ENCODE measurements around the gene CASP6.

CASP6 gene

GRCh38 chr4:109703664-109704361 is 568 bp upstream of the CASP6 start:
- ChIA-PET CTCF (interaction anchor here (0.7 to 3.4 kb wide), 12 partner anchors 8 to 271 kb away, joined by 3 to 16 read pairs (median 4); partner anchors contain the start of genes PLA2G12A and SEC24B), POLR2A (interaction anchor here (0.6 kb wide), 1 partner anchor 509 kb away, joined by 5 read pairs; no protein-coding TSS in a partner anchor)
- TF ChIP-seq CTCF (IDR thresholded peaks at IDR 0.05; ENCODE audit: control extremely low read depth, extremely low read depth, low read depth, missing control alignments): no peak
- DNase-seq (ENCODE audit: extremely low spot score): no peak

GRCh38 chr4:109701566-109702410 is 1.5 kb downstream of the CASP6 start:
- peak; percentile 16 for DNase-seq (ENCODE audit: extremely low spot score)
- CTCF ChIA-PET: interaction anchor here (0.6 to 3.4 kb wide), 18 partner anchors 9 to 275 kb away, joined by 3 to 16 read pairs (median 4); partner anchors contain the start of genes PLA2G12A and SEC24B
- POLR2A ChIA-PET: no interaction called here
- no peak for TF ChIP-seq CTCF (IDR thresholded peaks at IDR 0.05; ENCODE audit: control extremely low read depth, extremely low read depth, low read depth, missing control alignments)

- CTCF ChIA-PET: interaction anchor here (0.5 to 1.4 kb wide), 6 partner anchors 9 to 267 kb away, joined by 3 to 4 read pairs (median 3); partner anchors contain the start of gene SEC24B
- POLR2A ChIA-PET: interaction anchor here (0.6 kb wide), 1 partner anchor 313 kb away, joined by 6 read pairs; no protein-coding TSS in a partner anchor
- no peak for TF ChIP-seq CTCF (IDR thresholded peaks at IDR 0.05; ENCODE audit: control extremely low read depth, extremely low read depth, low read depth, missing control alignments)
- no peak for DNase-seq (ENCODE audit: extremely low spot score)
Observed at GRCh38 chr4:109699553-109700225, 3.6 kb downstream of the CASP6 start.

- TF ChIP-seq CTCF (IDR thresholded peaks at IDR 0.05; ENCODE audit: control extremely low read depth, extremely low read depth, low read depth, missing control alignments): no peak
- DNase-seq (ENCODE audit: extremely low spot score): no peak
- ChIA-PET POLR2A (no interaction called here), CTCF (interaction anchor here (0.9 to 1.4 kb wide), 3 partner anchors 14 to 266 kb away, joined by 3 to 4 read pairs (median 3); partner anchors contain the start of gene SEC24B)
Observed at GRCh38 chr4:109698656-109699055, 4.6 kb downstream of the CASP6 start.

- no peak for DNase-seq (ENCODE audit: extremely low spot score)
- ChIA-PET POLR2A (no interaction called here), CTCF (interaction anchor here (1.1 to 1.5 kb wide), 3 partner anchors 9 to 11 kb away, joined by 3 read pairs; no protein-coding TSS in a partner anchor)
- no peak for TF ChIP-seq CTCF (IDR thresholded peaks at IDR 0.05; ENCODE audit: control extremely low read depth, extremely low read depth, low read depth, missing control alignments)
Observed at GRCh38 chr4:109691411-109691920, 11.8 kb downstream of the CASP6 start.

Data from GM10248 (cell line).